Activated naive CD8-positive, alpha-beta T cell treated with anti-CD3 and anti-CD28 coated beads, Interleukin-2, amount 50 U/mL, for 24 hours (primary cell): ENCODE measurements around the gene SCAF1.
"Not testable (repeated sequence)": the region's sequence is repeated elsewhere in the genome, so short reads cannot be mapped to it uniquely, and the experiment has no call there.

Experiments used
- ATAC-seq: fragments of 150-1000 bp; cut with Tn5 transposase; one replicate; pipeline ENCODE4 v1.10.0; 2021
- DNase-seq: peaks from one replicate; pipeline ENCODE4 v3.0.0; 2021
- H3K27ac Mint-ChIP-seq: one replicate; pipeline ENCODE4 v1.8.0; 2021; ENCODE audit warnings: mild to moderate bottlenecking, mixed read lengths
- H3K27me3 Mint-ChIP-seq: one replicate; pipeline ENCODE4 v1.8.0; 2021; ENCODE audit warnings: mixed read lengths
- H3K36me3 Mint-ChIP-seq: one replicate; pipeline ENCODE4 v1.8.0; 2021; ENCODE audit warnings: low read depth, mixed read lengths
- H3K4me1 Mint-ChIP-seq: one replicate; pipeline ENCODE4 v1.8.0; 2021; ENCODE audit warnings: mixed read lengths
- H3K4me3 Mint-ChIP-seq: one replicate; pipeline ENCODE4 v1.8.0; 2021; ENCODE audit warnings: mild to moderate bottlenecking, moderate library complexity, mixed read lengths
- H3K9me3 Mint-ChIP-seq: one replicate; pipeline ENCODE4 v1.8.0; 2021; ENCODE audit warnings: mixed read lengths

SCAF1 gene

GRCh38 chr19:49601482-49602038 lies 40.4 kb upstream of the SCAF1 start:
- Mint-ChIP-seq H3K27me3 (no peaks in the 10 kb centered on the region), H3K4me1 (peaks cover 4% of the 10 kb centered on the region), H3K36me3 (peaks cover 12% of the 10 kb centered on the region), H3K9me3 (no peaks in the 10 kb centered on the region), H3K4me3 (no peak overlapping the region), H3K27ac (no peak overlapping the region)
- ATAC-seq (no peak), DNase-seq (no peak)

- Mint-ChIP-seq H3K4me3 (no peak overlapping the region), H3K27me3 (no peaks in the 10 kb centered on the region), H3K4me1 (peaks cover 4% of the 10 kb centered on the region), H3K27ac (no peak overlapping the region), H3K9me3 (no peaks in the 10 kb centered on the region), H3K36me3 (peaks cover 14% of the 10 kb centered on the region)
- DNase-seq (no peak), ATAC-seq (no peak)
Observed at GRCh38 chr19:49602806-49603205, 39.2 kb upstream of the SCAF1 start.

GRCh38 chr19:49605605-49606004 lies 36.4 kb upstream of the SCAF1 start:
- H3K27ac Mint-ChIP-seq: no peak overlapping the region
- no peak overlapping the region for H3K4me3 Mint-ChIP-seq
- peaks cover 11% of the 10 kb centered on the region for H3K36me3 Mint-ChIP-seq
- H3K9me3 Mint-ChIP-seq: no peaks in the 10 kb centered on the region
- no peaks in the 10 kb centered on the region for H3K27me3 Mint-ChIP-seq
- ATAC-seq (no peak), DNase-seq (no peak)
- no peaks in the 10 kb centered on the region for H3K4me1 Mint-ChIP-seq

GRCh38 chr19:49609499-49610092 lies 32.4 kb upstream of the SCAF1 start:
- Mint-ChIP-seq H3K36me3 (peaks cover 7% of the 10 kb centered on the region), H3K9me3 (no peaks in the 10 kb centered on the region), H3K4me3 (no peak overlapping the region), H3K27me3 (no peaks in the 10 kb centered on the region), H3K27ac (no peak overlapping the region), H3K4me1 (peaks cover 18% of the 10 kb centered on the region)
- no peak for DNase-seq
- no peak for ATAC-seq

GRCh38 chr19:49613374-49613773 lies 28.6 kb upstream of the SCAF1 start:
- Mint-ChIP-seq H3K4me1 (peaks cover 21% of the 10 kb centered on the region), H3K9me3 (no peaks in the 10 kb centered on the region), H3K27me3 (no peaks in the 10 kb centered on the region), H3K4me3 (no peak overlapping the region), H3K27ac (no peak overlapping the region), H3K36me3 (peaks cover 23% of the 10 kb centered on the region)
- ATAC-seq: no peak
- no peak for DNase-seq

- peak; percentile 87 for ATAC-seq
- Mint-ChIP-seq H3K36me3 (peaks cover 23% of the 10 kb centered on the region), H3K4me3 (peak overlapping the region; percentile 9), H3K9me3 (no peaks in the 10 kb centered on the region), H3K27me3 (no peaks in the 10 kb centered on the region), H3K4me1 (peaks cover 21% of the 10 kb centered on the region), H3K27ac (peak overlapping the region; percentile 83)
- peak; percentile 56 for DNase-seq
Observed at GRCh38 chr19:49614096-49614833, 27.7 kb upstream of the SCAF1 start.

- ATAC-seq (no peak), DNase-seq (no peak)
- Mint-ChIP-seq H3K4me1 (peaks cover 21% of the 10 kb centered on the region), H3K27ac (no peak overlapping the region), H3K27me3 (no peaks in the 10 kb centered on the region), H3K4me3 (no peak overlapping the region), H3K9me3 (no peaks in the 10 kb centered on the region), H3K36me3 (peaks cover 23% of the 10 kb centered on the region)
Observed at GRCh38 chr19:49615861-49616260, 26.1 kb upstream of the SCAF1 start.

- ATAC-seq: no peak
- peaks cover 21% of the 10 kb centered on the region for H3K4me1 Mint-ChIP-seq
- no peak overlapping the region for H3K27ac Mint-ChIP-seq
- H3K4me3 Mint-ChIP-seq: no peak overlapping the region
- no peak for DNase-seq
- peaks cover 23% of the 10 kb centered on the region for H3K36me3 Mint-ChIP-seq
- no peaks in the 10 kb centered on the region for H3K9me3 Mint-ChIP-seq
- H3K27me3 Mint-ChIP-seq: no peaks in the 10 kb centered on the region
Observed at GRCh38 chr19:49616532-49616931, 25.5 kb upstream of the SCAF1 start.

GRCh38 chr19:49616945-49617344 lies 25.1 kb upstream of the SCAF1 start:
- H3K27ac Mint-ChIP-seq: no peak overlapping the region

GRCh38 chr19:49617860-49618259 lies 24.1 kb upstream of the SCAF1 start:
- peaks cover 24% of the 10 kb centered on the region for H3K36me3 Mint-ChIP-seq
- H3K9me3 Mint-ChIP-seq, H3K27ac Mint-ChIP-seq, DNase-seq, ATAC-seq, H3K27me3 Mint-ChIP-seq, H3K4me3 Mint-ChIP-seq: not testable (repeated sequence)
- peaks cover 17% of the 10 kb centered on the region for H3K4me1 Mint-ChIP-seq

More at GRCh38 chr19:49616945-49617344, 25.1 kb upstream of the SCAF1 start:
- Mint-ChIP-seq H3K36me3 (peaks cover 23% of the 10 kb centered on the region), H3K4me1 (peaks cover 21% of the 10 kb centered on the region), H3K27me3 (no peaks in the 10 kb centered on the region), H3K9me3 (no peaks in the 10 kb centered on the region), H3K4me3 (no peak overlapping the region)
- DNase-seq: no peak
- ATAC-seq: no peak

GRCh38 chr19:49624967-49625910 lies 16.8 kb upstream of the SCAF1 start:
- peaks cover 7% of the 10 kb centered on the region for H3K36me3 Mint-ChIP-seq
- H3K4me3 Mint-ChIP-seq: no peak overlapping the region
- H3K4me1 Mint-ChIP-seq: no peaks in the 10 kb centered on the region
- no peaks in the 10 kb centered on the region for H3K27me3 Mint-ChIP-seq
- no peaks in the 10 kb centered on the region for H3K9me3 Mint-ChIP-seq
- no peak for ATAC-seq
- DNase-seq: no peak
- H3K27ac Mint-ChIP-seq: no peak overlapping the region

- ATAC-seq: no peak
- H3K4me3 Mint-ChIP-seq: no peak overlapping the region
- peaks cover 7% of the 10 kb centered on the region for H3K36me3 Mint-ChIP-seq
- no peak for DNase-seq
- no peaks in the 10 kb centered on the region for H3K9me3 Mint-ChIP-seq
- no peaks in the 10 kb centered on the region for H3K27me3 Mint-ChIP-seq
- no peaks in the 10 kb centered on the region for H3K4me1 Mint-ChIP-seq
- no peak overlapping the region for H3K27ac Mint-ChIP-seq
Observed at GRCh38 chr19:49626226-49626625, 15.8 kb upstream of the SCAF1 start.

- DNase-seq (no peak), ATAC-seq (no peak)
- no peaks in the 10 kb centered on the region for H3K4me1 Mint-ChIP-seq
- no peak overlapping the region for H3K27ac Mint-ChIP-seq
- H3K9me3 Mint-ChIP-seq: no peaks in the 10 kb centered on the region
- H3K36me3 Mint-ChIP-seq: peaks cover 5% of the 10 kb centered on the region
- no peaks in the 10 kb centered on the region for H3K27me3 Mint-ChIP-seq
- H3K4me3 Mint-ChIP-seq: no peak overlapping the region
Observed at GRCh38 chr19:49629659-49630058, 12.3 kb upstream of the SCAF1 start.

GRCh38 chr19:49631014-49631588 lies 10.9 kb upstream of the SCAF1 start:
- Mint-ChIP-seq H3K27ac (no peak overlapping the region), H3K4me1 (no peaks in the 10 kb centered on the region), H3K36me3 (peaks cover 5% of the 10 kb centered on the region), H3K27me3 (no peaks in the 10 kb centered on the region), H3K4me3 (no peak overlapping the region), H3K9me3 (no peaks in the 10 kb centered on the region)
- no peak for ATAC-seq
- DNase-seq: no peak
